ENCODE data around the gene CDC42BPB.
"Not testable (repeated sequence)": the region's sequence is repeated elsewhere in the genome, so short reads cannot be mapped to it uniquely, and the experiment has no call there.

CDC42BPB gene

GRCh38 chr14:102909462-102909861 lies 147.9 kb downstream of the CDC42BPB start:
- no peak for DNase-seq

- DNase-seq, result no peak
Measured at GRCh38 chr14:102908766-102909455, 148.4 kb downstream of the CDC42BPB start.

DNA sequence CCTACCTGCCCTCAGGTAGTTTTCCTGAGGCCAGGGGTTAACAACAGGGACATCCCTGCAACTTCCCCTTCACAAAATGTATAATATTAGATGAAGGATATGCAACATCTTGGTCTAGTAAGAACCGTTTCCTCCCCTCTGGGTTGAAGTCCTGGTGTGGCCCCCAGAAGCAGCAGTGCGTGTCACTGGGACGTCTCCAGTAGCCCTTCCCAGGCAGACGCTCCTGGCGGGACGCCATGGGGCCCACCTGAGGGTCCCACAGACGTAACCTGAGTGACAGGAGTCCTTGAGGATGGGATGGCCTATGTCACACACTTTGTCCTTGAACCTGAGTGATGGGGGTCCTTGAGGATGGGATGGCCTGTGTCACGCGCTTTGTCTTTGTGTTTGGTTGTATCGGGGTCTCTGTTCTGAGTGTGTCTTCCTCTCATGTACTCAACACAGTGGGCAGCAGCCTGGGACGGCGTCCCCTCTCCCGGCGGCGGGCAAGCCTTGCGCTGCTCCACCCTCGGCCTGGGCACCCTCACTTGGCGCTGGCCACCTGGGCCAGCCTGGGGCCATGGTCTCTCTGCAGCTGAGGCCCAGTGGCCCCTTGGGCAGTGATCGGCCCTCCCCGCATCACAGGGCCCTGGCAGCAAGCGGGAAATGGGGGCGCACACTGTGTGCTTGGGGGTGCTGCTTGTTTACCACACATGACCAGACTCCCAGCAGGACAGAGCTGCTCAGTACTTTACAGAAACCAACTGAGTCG lies 149.2 kb downstream of the CDC42BPB start:
- DNase-seq, result no peak

DNA sequence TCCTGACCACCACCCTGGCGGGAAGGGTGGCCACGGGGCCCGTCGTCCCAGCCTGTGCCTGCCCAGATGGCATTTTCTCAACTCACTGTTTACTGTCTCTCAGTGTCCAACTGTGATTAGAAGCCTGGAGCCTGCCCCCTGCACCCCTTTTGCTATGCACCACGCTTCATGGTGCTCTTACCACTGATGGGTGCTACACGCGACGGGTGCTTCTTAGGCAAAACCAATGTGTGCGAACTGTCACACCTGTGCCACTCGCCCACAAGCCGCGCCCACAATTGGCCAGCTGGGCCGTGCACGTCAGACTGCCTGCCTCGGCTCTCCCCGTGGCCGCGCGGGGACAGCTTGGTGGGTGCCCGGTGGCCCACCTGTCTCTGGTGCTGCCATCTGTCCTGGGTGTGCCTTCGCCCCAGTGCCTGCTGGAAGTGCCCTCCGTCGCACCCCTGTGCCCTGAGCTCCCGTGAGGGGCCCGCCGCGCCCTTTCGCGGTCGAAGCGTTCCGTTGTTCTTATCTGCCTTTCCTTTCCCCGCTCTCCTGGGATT lies 150.0 kb downstream of the CDC42BPB start:
- no peak for DNase-seq

DNA sequence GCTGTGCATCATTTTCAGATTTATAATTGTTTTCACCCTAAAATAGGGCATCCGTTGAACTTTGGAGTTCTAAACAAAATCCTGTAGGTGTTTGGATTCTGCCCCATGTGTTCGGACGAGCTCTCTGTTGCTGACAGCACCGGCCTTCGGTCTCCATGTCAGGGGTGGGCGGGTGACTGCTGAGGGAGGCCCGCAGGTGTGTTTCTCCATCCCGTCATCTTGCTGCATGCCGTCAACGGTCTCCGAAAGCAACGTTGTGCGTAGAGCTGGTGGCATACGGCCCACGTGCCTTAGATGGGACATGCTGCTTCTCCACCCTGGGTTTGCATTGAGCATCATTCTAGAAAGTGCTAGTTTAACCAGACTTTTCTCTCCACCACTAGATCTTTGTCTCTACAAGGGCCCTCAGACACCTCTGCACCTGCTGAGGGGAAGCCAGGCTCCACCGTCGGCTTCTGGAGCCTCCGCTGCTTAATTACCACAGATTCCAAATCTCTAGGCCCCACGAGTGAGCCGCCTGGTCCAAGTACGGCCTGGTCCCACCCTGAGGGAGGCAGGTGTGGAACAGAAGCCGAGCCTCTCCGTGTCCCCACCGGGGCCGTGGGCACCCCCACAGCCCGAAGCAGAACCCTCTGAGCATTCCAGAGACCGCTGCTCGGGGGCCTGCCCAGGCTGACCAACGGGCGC lies 150.6 kb downstream of the CDC42BPB start:
- no peak for DNase-seq

- no peak for DNase-seq
Measured at GRCh38 chr14:102905116-102906108, 151.9 kb downstream of the CDC42BPB start.

- no peak for DNase-seq
Measured at GRCh38 chr14:102903889-102904512, 153.3 kb downstream of the CDC42BPB start.

GRCh38 chr14:102903248-102903888 lies 154.0 kb downstream of the CDC42BPB start:
- DNase-seq, result no peak

- DNase-seq, result no peak
Measured at GRCh38 chr14:102902523-102903247, 154.7 kb downstream of the CDC42BPB start.

GRCh38 chr14:102902086-102902485 lies 155.3 kb downstream of the CDC42BPB start:
- DNase-seq, result no peak

DNA sequence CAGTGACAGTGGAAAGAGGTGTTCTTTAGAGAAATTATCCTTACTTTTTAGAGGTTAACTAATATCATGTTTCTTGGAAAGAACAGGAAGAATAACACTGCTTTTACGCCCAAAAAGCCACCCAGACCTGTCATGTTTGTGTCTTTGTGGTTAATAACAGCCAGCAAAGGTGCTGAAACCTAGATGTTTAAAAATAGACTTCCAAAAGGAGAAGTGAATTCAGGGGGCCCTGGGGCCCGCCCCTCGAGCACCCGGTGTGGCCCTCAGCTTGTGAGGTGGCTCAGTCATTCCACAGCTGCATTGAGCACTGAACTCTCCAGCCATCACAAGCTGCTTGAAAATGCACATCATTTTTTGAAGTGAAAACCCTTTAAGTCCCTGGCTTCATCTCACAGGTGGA lies 155.7 kb downstream of the CDC42BPB start:
- DNase-seq, result no peak

DNA sequence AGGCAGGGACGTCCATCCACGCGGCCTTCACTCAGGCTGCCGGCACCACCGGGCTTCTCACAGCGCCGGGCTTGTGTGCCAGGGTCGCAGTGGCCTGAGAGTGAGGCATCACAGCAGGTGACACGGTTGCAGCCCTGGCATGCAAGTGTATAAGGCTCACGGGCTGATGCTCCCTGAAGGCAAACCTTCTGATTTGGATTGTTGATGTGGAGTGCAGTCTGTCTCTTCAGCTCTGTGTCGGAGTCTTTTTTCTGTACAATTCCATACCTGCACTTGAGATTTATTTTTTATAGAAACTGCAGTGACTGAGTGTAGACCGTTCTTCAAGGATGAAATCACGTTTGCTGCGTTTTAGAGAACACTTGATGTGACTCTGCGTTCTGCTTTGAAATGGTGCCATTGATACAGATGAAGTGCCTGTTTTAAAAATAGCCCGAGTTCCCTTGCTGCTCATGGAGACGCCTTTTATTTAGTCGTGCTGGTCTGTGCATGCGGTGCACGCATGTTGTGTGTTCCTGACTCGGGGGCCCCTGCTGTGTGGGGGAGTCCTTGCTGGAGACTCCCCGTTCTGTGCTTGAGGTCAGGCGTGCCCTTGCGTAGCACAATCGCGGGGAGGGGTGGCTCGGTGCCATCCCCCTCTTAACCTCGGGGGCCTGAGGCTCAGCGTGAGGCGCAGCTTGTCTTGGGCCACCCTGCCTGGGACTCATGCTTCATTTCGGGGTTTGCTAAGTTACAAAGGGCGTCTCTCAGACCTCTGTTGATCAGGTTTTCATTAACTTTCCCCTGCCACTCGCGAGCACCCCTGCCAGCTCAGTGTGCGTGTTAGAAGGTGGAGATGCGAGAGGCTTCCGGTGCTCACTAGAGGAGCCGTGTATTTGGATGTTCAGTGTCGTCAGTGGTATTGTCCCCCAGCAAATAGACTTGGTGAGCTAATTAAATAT lies 156.4 kb downstream of the CDC42BPB start:
- no peak for DNase-seq

DNA sequence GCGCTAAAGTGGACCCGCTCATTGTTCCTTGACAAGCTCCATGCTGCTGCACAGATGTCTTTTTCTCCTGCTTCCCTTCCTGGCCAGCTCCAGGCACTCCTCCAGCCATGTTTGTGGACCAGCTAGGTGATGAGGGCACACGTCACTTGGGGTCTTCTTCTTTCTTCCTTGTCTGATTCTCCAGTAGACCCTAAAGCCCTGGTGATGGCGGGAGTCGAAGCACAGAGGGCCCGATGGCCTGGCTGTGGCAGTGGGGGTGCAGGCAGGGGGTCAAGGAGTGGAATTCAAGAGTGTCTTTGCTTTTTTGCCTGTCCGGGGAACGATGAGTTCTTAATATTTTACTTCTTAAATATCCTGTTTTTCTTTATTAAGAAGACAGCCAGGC lies 157.8 kb downstream of the CDC42BPB start:
- no peak for DNase-seq

DNA sequence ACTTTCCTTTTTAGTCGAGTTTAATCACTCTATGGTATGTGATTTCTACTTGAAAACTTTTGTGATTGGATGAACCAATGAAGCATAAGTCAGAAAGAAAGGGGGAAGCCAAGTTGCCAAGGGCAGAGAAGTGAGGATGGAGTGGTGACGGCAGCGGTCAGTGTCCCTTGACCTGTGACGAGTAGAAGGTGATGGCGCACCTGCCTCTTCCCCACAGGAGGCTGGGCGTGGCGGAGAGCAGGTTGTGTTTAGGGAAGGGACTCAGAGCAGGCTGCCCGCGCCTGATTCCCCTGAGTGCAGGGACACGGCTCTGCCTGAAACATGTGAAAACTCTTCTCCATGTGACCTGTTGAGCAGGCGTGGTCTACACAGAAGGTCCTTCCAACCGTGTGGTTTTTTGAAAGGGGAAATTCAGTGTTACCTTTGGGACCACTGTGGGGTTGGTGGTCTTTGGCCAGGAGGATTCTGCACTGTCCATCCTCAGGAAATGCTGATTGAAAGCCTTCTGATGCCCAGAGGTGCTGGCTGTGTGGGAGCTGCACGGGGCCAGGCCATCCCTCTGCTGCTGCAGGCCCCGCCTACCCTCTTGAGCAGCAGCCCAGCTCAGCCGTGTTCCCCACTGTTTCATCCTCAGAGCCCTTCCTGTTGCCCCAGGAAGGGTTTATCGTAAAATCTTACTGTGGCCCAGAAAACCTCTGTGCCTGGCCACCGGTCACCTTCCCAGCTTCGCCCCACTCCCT lies 158.4 kb downstream of the CDC42BPB start:
- DNase-seq, result no peak

GRCh38 chr14:102898298-102898697 lies 159.1 kb downstream of the CDC42BPB start:
- DNase-seq, result no peak

DNA sequence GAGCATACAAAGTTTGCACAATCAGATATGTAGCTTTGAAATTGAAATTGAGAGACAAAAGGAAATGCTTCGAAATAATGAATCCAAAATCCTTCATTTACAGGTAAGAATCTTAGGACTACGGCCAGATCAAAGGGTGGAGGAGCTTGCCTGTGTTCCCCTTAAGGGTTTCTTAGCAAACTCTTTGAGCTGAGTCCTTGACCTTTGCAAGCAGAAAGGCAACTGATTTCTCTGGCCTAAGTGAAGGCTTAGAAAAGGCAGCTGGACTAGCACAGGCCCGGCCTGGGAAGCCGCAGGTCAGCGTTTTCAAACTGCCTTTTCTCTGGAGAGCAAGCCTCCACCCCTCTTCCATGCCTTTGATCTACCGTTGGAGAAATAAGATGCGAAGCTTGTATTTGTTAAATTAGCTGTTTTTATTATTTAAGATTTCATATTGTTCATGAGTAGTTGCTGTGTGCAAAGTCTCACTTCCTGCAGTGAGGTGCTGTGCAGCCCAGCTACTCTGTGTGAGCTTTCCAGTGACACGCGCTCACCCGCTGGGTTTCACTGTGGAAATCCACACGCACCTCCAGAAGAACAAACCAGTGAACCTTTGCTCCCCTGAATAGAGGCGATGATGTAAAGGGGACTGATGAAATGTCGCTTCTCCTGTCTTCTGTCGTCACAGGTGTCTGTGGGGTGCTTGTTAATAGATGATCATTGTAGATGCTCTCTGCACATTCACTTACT lies 159.9 kb downstream of the CDC42BPB start:
- no peak for DNase-seq

- DNase-seq, result not testable (repeated sequence)
Measured at GRCh38 chr14:102896735-102897134, 160.6 kb downstream of the CDC42BPB start.

GRCh38 chr14:102893452-102893851 lies 163.9 kb downstream of the CDC42BPB start:
- DNase-seq, result peak; percentile 96
